ENCODE measurements around the gene RIMS1.

RIMS1 gene

DNA sequence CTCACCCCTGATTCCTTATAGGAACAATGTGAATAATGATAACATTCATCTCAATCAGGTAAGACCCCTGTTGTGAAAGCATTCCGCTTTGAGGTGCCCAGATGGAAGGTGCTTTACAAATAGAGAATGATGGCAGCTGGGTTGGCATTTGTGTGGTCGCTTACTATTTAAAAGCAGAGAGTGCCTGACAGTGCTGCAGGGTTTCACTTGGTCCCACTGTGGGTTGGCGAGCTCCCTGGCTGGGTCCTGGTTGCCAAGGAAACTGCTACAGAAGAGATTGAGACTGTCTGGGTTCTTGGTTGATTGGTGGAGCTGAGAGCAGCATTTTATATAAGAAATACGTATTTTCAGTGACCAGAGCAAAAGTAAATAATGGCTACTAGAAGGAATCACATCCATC is 528.3 kb downstream of the RIMS1 start:
- DNase-seq (ENCODE audit: low read depth, low spot score): no peak

DNA sequence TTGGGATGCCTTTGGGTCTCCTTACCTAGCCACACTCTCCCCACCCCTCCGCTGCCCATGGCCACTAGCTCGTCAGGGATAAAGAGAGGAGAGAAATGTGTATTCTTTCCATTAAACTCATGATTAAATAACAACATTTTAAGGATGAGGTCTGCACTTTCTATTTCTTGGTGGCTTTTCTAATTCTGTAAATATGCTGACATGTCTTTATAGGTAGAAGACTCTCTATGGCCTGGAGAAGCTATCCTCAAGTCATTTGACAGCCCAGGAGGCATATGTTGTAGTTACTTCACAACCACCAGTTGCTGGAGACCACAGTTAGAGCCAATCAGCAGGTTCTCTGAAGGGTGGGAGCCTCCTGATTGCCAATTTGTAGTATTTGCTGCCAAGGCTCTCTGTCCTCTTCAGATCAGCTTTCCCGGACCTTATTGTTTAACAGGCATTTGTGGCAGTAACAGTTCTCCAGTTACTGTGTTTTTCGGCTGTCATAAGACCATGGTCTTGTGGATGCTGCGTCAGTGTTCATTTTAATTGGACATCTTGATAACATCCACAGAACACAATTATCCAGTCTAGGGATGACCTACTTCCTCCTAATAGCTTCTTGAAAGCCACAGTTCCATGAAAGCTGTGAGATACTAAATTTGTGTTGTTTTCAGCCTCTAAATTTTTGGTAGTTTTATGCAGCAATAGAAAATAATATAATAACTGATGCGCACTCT is 530.6 kb downstream of the RIMS1 start:
- no peak for DNase-seq (ENCODE audit: low read depth, low spot score)

DNA sequence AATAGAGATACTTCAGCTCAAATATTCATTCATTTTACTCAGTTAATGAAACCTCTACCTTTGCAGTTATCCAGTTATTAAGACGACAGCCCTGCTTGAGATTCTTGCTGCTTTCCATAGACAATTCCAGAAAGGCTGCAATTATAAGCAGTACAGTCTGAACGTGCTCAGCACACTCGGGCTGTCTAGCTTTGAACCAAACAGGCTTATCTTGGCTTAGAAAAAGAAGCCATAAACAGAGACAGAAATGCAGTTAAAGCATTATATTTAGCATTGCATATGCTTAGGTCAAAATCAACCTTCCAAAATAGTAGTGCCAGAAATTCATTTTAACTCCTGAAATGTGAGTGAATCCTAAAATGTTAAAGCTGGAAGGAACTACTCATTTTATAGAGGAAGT is 531.4 kb downstream of the RIMS1 start:
- DNase-seq (ENCODE audit: low read depth, low spot score): no peak

DNA sequence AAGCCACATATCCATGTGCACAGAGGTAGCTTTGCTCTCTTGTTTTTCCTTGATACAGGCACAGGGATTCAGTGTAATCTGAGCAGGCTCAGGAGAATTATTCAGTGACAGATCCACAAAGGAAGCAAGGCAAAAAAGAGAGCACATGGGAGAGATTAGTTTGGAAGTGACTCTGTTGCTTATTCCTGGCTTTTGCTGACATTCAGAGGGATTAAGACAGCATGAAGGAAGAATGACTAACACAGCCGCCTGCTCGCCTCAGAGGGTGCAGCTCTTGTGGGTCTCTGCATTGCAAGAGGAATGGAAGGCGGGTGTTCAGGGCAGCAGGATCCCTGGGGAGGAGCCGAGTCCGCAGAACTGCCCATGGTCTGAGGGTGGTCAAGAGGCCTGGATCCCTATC is 532.1 kb downstream of the RIMS1 start:
- DNase-seq (ENCODE audit: low read depth, low spot score): no peak

DNA sequence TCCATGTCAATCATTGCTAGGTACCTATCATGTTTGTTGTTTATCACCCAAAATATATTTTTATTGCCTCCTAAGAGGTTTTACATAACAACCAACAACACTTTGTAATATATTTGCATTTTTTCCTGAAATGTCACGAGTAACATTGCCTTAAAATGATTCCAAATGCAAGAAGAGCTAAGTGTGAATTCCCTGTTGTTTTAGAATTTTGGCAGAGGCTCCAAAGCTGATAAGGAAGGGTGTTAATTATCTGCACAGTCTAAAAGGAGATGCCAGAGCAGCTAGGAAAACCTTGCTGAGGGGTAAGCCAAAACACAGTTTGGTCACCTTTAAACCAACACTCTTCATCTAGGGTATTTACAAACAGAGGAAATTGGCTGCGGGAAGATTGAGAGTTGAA is 533.6 kb downstream of the RIMS1 start:
- no peak for DNase-seq (ENCODE audit: low read depth, low spot score)

DNA sequence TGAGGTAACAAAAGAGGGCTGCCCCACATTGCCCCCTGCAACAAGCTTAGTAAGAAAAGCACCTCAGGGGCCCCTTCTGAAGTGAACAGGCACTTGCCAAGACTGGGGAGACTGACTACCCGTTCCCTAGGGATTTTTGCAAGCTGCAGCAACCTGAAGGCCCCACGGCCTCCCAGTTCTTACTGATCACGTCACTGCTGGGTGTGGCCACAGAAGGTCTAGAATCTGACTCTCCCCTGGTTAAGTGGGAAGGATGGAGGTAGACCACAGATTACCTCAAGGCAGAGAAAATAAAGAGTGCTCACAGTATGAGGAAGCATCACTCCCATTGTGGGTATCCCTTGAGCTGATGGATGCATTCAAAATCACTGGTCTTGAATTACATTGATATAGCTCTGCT is 534.1 kb downstream of the RIMS1 start:
- no peak for DNase-seq (ENCODE audit: low read depth, low spot score)

DNA sequence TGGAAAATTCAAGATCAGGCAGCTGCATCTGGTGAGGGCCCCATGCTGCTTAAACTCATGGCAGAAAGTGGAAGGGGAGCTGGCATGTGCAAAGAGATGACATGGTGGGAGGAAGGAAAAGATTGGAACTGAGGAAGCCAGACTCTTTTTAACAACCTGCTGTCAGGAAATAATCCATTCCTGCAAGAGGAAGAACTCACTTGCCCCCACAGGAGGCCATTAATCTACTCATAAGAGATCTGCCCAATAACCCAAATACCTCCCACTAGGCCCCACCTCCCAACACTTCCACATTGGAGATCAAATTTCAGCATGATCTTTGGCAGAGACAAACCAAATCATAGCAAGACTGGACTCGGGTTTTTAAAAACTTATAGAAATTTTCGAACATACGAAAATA is 535.0 kb downstream of the RIMS1 start:
- no peak for DNase-seq (ENCODE audit: low read depth, low spot score)

DNA sequence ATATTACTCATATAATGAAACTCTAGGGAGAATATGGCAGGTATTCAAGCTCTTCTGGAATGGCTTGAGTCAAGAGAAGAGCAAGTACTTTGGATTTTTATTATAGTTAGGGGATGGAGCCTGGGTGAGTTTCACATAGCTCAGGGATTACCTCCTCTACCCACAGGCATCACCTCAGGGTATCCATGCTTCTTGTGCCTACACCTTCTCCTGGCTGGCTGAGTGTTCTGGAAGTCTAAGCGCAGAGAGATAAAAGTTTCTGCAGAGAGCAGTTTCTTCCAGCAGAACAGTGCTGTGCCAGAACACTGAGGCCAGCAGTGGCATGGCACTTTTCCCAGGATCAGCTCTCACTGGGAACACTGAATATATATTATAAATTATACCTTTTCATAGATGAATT is 535.8 kb downstream of the RIMS1 start:
- DNase-seq (ENCODE audit: low read depth, low spot score): no peak

DNA sequence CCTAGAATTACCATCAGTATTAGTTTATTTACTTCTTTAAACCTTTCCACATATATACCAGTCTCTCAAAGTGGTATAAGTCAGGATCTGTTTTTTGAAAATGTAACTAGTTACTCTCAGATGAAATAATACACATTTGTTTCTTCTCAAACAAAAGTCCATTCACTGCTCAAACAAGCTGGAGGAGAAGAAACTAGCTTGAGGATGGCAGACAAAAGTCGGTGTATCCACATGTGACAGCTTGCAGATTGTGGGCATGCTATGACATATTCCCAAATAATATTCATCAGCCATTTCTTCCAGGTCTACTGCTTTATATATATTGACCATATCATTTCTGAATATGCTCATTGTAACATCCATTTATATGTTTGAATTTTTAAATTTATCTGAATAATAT is 538.1 kb downstream of the RIMS1 start:
- no peak for DNase-seq (ENCODE audit: low read depth, low spot score)

DNA sequence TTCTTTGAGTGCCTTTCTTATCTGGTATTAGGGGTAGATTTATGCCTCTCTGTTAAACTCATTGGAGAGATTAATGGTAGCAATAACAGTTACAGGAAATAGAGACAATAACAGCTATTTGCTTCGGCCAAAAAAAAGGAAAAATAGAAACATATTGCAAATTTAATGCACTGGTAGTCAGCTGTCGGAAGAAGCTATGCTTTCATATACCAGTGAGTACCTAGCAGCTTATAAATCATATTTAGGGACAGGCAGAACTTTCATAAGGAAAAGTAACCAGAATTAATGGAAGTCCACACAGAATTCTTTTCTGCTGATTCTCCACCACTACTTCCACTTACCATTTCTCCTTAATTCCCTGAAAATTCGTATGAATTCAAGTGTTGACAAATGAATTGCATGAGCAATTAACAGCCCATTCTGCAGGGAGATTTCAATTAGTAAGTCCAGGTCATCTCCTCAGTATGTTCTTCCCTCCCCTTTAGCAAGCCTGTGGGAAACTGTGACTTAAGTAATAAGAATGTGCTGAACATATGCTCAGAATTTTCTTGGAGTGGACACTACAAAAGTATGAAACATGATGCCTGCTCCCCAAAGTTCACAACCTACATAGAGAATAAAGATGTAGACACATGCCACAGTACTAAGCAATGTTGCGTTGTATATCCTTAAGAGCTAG is 538.8 kb downstream of the RIMS1 start:
- no peak for DNase-seq (ENCODE audit: low read depth, low spot score)

DNA sequence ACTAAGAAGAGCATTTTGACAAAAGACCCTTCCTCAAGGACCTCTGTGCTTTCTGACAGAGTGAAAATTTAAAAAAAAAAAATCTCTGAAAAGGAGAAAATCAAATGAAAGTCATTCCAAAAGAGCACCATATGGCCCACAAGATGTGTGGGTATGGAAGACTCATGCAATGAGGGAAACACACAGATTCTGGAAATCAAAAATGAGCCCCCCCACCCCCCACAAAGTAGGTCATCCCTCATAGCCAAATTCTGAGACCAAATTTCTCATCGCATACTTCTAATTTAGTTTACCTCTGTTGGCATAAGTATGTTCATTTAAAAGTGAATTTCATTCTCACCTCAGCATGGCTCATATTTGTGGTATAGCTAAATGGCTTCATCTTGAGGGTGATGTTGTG is 554.3 kb downstream of the RIMS1 start:
- no peak for DNase-seq (ENCODE audit: low read depth, low spot score)

DNA sequence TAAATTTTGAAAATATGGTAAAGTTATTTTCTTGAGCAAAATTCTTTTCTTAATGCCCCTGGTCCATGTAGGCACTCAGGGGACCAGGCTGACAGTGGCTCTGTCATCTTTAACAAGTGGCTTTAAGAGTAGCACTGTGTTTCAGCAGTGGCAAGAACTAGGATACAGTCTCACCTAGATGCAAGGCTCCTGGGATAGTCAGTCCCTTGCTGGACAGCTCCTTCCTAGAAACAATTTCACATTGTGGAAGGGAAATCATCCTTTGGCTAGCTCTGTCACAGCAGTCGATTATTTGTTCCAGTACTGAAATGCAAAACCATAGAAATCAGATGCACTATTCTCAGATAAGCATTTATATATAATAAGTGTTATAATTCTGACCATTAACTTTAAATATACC is 560.1 kb downstream of the RIMS1 start:
- DNase-seq (ENCODE audit: low read depth, low spot score): no peak

Data from activated naive CD8-positive, alpha-beta T cell treated with anti-CD3 and anti-CD28 coated beads, Interleukin-2, amount 50 U/mL, for 16 hours (primary cell).